ENCODE results near the gene SMC3. TPM values are rescaled to one million over a fixed set of nuclear protein-coding genes. Genes with fewer than 3 reads are reported as not detected.
A peak's percentile ranks its signal among the peaks of the same experiment; 100 is the strongest.

The SMC3 gene
- total RNA-seq, 1 experiment from 2014 or later, result 18.4 TPM

DNA sequence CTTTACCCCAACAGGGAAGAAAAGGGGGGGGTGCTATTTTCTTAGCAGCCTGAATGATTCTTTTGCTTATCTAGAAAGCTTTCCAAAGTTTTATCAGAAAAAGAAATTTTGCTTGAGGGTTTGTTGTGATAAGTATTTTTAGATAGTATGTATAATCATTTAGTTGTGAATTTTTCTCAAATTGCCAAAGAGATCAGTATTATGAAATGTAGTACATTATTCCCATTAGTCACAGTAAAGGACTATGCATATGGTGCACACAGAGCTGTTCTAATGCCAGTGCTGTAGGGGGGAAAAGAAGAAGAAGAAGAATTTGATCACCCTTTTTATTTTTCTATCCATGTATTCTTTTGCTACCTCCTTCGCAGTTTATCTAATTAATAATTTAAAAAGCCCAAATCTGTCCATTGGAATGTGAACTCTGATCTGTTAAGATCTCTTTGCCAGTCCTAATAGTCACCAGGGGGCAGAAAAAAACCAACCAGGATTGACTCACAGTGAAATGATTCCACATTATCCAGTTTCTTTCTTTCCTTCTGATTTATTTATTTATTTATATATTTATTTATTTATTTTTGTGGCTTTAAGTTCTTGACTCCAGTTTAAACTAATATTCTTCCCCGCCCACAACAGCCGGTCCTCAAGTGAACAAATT, 81.3 kb downstream of the SMC3 start:
- BruUV-seq (replicated peaks), result no TSS peak
- H3F3A ChIP-seq (ENCODE audit: low read length, unreplicated experiment), result no peaks in the 10 kb centered on the region
- no peaks in the 10 kb centered on the region for H3K79me2 ChIP-seq (ENCODE audit: low read length)
- H3K4me1 ChIP-seq (ENCODE audit: insufficient read depth, low read length), result peaks cover 20% of the 10 kb centered on the region
- no peaks in the 10 kb centered on the region for H3K36me3 ChIP-seq (ENCODE audit: low read depth, low read length)
- no peaks in the 10 kb centered on the region for H3K9me2 ChIP-seq (replicated peaks; ENCODE audit: low read length)
- no peak overlapping the region for H2AFZ ChIP-seq (ENCODE audit: low read length)
- H3K27me3 ChIP-seq (ENCODE audit: low read length), result no peaks in the 10 kb centered on the region
- no peak overlapping the region for H3K9ac ChIP-seq (ENCODE audit: low read length)
- H3K4me2 ChIP-seq (ENCODE audit: low read length), result no peak overlapping the region
- no peaks in the 10 kb centered on the region for H3K9me3 ChIP-seq (ENCODE audit: low read length)
- CTCF ChIA-PET, result no interaction called here
- no peak overlapping the region for H3K27ac ChIP-seq (ENCODE audit: low read length)
- TF ChIP-seq EZH2phosphoT487 (IDR thresholded peaks at IDR 0.05; ENCODE audit: borderline replicate concordance, low read length) (no peak), CTCF (conservative IDR thresholded peaks at IDR 0.05; ENCODE audit: low read depth, low read length) (0 out of 2 replicates have a peak, but pooled peaks have one; percentile 12)
- POLR2A ChIA-PET (ENCODE audit: unreplicated experiment), result no interaction called here
- ATAC-seq, result no peak
- no peak for DNase-seq
- intact Hi-C loops (cut with micrococcal nuclease), result no loop called here
- no peak overlapping the region for H3K4me3 ChIP-seq (ENCODE audit: low read length)
- H4K20me1 ChIP-seq (ENCODE audit: low read length), result no peaks in the 10 kb centered on the region

- H3K4me3 ChIP-seq (ENCODE audit: low read length), result no peak overlapping the region
- H3K4me2 ChIP-seq (ENCODE audit: low read length), result no peak overlapping the region
- H3F3A ChIP-seq (ENCODE audit: low read length, unreplicated experiment), result no peaks in the 10 kb centered on the region
- ATAC-seq (no peak), DNase-seq (no peak)
- H3K4me1 ChIP-seq (ENCODE audit: insufficient read depth, low read length), result peaks cover 20% of the 10 kb centered on the region
- H3K36me3 ChIP-seq (ENCODE audit: low read depth, low read length), result no peaks in the 10 kb centered on the region
- ChIA-PET CTCF (no interaction called here), POLR2A (ENCODE audit: unreplicated experiment) (no interaction called here)
- no peaks in the 10 kb centered on the region for H4K20me1 ChIP-seq (ENCODE audit: low read length)
- H3K27me3 ChIP-seq (ENCODE audit: low read length), result no peaks in the 10 kb centered on the region
- no TSS peak for BruUV-seq (replicated peaks)
- no peaks in the 10 kb centered on the region for H3K9me2 ChIP-seq (replicated peaks; ENCODE audit: low read length)
- H3K79me2 ChIP-seq (ENCODE audit: low read length), result no peaks in the 10 kb centered on the region
- intact Hi-C loops (cut with micrococcal nuclease), result no loop called here
- no peak for TF ChIP-seq EZH2phosphoT487 (IDR thresholded peaks at IDR 0.05; ENCODE audit: borderline replicate concordance, low read length)
- TF ChIP-seq CTCF (conservative IDR thresholded peaks at IDR 0.05; ENCODE audit: low read depth, low read length), result no peak
- no peak for TF ChIP-seq EZH2 (IDR thresholded peaks at IDR 0.05; ENCODE audit: low read length, unreplicated experiment)
- no peak overlapping the region for H2AFZ ChIP-seq (ENCODE audit: low read length)
- no peak overlapping the region for H3K9ac ChIP-seq (ENCODE audit: low read length)
- no peak overlapping the region for H3K27ac ChIP-seq (ENCODE audit: low read length)
- H3K9me3 ChIP-seq (ENCODE audit: low read length), result no peaks in the 10 kb centered on the region
Observed at GRCh38 chr10:110649347-110650264, 82.1 kb downstream of the SMC3 start.

DNA sequence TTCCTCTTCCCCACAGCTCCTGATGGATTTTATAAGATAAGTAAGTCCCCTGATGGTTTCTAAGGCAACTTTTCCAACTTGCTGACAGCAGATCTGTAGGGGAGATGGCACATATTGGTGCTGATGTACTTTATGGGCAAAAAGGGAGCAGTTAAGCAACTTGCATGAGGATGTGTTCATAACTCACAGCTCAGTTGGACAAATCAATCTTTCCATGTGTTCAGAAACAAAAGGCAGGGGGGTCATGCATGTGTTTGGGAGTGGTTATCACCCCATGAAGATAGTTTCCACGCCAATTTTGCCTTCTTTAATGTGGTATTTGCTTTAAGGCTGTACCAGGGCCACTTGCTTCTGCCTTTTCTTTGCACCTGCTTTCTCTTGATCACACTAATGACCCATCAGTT, 82.8 kb downstream of the SMC3 start:
- no peak overlapping the region for H3K4me2 ChIP-seq (ENCODE audit: low read length)
- intact Hi-C loops (cut with micrococcal nuclease), result no loop called here
- no peak overlapping the region for H3K27ac ChIP-seq (ENCODE audit: low read length)
- no peaks in the 10 kb centered on the region for H3K27me3 ChIP-seq (ENCODE audit: low read length)
- BruUV-seq (replicated peaks), result no TSS peak
- H3K9ac ChIP-seq (ENCODE audit: low read length), result no peak overlapping the region
- H3K9me2 ChIP-seq (replicated peaks; ENCODE audit: low read length), result no peaks in the 10 kb centered on the region
- no peak overlapping the region for H2AFZ ChIP-seq (ENCODE audit: low read length)
- peaks cover 20% of the 10 kb centered on the region for H3K4me1 ChIP-seq (ENCODE audit: insufficient read depth, low read length)
- no peaks in the 10 kb centered on the region for H3K36me3 ChIP-seq (ENCODE audit: low read depth, low read length)
- ChIA-PET CTCF (no interaction called here), POLR2A (ENCODE audit: unreplicated experiment) (no interaction called here)
- H3K4me3 ChIP-seq (ENCODE audit: low read length), result no peak overlapping the region
- H3K79me2 ChIP-seq (ENCODE audit: low read length), result no peaks in the 10 kb centered on the region
- no peaks in the 10 kb centered on the region for H4K20me1 ChIP-seq (ENCODE audit: low read length)
- no peak for TF ChIP-seq EZH2 (IDR thresholded peaks at IDR 0.05; ENCODE audit: low read length, unreplicated experiment)
- no peak for TF ChIP-seq EZH2phosphoT487 (IDR thresholded peaks at IDR 0.05; ENCODE audit: borderline replicate concordance, low read length)
- no peak for TF ChIP-seq CTCF (conservative IDR thresholded peaks at IDR 0.05; ENCODE audit: low read depth, low read length)
- ATAC-seq, result no peak
- no peaks in the 10 kb centered on the region for H3F3A ChIP-seq (ENCODE audit: low read length, unreplicated experiment)
- H3K9me3 ChIP-seq (ENCODE audit: low read length), result no peaks in the 10 kb centered on the region
- DNase-seq, result no peak
